GM21390 (cell line): ENCODE data around the gene C17orf50.
"Not testable (repeated sequence)": the region's sequence is repeated elsewhere in the genome, so short reads cannot be mapped to it uniquely, and the experiment has no call there.

Source experiments
- ATAC-seq: cut with Tn5 transposase; IDR thresholded peaks from one replicate; pipeline ENCODE4 v1.9.1; 2021; ENCODE audit not compliant: unreplicated experiment

C17orf50 gene

DNA sequence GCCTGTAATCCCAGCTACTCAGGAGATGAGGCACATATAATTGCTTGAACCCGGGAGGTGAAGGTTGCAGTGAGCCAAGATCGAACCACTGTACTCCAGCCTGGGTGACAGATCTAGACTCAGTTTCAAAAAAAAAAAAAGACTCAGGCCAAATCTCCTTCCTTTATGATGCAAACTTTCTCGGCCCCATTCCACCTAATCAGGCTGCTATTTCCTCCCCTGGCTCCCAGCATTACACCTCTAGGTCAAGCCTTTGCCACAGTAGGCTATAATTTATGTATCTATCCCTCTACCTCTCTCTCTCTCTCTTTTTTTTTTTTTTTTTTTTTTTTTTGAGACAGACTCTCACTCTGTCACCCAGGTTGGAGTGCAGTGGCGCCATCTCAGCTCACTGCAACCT is 9.1 kb upstream of the C17orf50 start:
- ATAC-seq, result not testable (repeated sequence)

DNA sequence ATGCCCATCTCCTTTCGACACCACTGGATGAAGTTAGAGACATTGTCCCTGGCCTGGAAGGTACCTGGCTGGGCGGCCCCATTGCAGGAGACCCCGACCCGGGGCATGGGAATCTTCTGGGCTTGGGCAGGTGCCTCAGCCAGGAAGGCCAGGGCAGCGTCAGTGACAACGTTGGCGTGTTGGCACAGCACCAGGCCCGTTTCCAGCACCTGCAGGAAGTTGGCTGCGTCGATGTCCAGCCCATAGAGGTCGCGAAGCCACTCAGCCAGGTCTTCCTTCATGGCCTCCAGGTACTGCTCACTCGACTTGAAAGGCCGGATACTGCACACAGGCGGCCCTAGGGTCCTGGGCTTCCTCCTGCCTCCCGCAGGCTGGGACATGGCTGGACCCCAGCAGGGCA is 8.2 kb upstream of the C17orf50 start:
- no peak for ATAC-seq

DNA sequence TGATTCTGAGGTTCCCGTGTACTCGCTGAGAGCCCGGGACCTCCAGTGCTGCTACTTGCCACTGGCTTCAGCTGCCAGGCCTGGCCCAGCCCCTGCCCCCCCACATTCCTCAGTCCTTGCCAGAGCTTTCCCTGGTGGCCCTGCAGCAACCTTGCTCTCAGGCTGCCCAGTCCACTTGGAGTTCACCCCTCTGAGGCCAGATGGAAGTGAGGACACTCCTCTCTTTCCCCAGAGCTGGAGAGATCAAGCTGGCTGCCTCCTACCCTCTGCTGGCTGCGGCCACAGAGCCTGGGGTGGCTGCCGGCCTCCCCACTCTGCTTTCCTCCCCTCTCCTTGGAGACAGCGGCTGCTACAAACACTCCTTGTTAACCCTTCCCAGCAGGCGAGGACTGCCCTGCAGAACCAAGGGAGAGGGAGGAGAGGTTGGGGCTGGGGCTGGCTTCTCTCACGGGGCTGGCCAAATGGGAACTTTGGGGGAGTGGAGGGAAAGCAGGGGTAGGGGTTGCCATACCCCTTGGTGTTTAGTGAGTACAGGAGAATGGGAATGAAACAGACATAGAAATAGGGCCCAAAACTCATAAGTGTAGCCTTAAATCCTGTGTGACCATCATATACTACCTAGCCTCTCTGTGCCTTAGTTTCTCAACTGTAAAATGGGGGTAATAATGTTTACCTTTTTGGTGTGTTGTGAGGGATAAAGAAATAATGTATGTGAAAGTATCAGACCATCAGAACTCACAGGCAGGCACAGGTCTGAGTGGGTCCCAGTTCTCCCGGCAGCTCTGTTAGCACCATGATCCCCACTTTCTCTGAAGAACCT is 7.5 kb upstream of the C17orf50 start, which contains the start of gene GAS2L2:
GAS2L2 (minus strand) TSS at position 295 of the 820 bp plus-strand sequence. CDS start 389 bp downstream, outside the sequence.
- ATAC-seq, result no peak

DNA sequence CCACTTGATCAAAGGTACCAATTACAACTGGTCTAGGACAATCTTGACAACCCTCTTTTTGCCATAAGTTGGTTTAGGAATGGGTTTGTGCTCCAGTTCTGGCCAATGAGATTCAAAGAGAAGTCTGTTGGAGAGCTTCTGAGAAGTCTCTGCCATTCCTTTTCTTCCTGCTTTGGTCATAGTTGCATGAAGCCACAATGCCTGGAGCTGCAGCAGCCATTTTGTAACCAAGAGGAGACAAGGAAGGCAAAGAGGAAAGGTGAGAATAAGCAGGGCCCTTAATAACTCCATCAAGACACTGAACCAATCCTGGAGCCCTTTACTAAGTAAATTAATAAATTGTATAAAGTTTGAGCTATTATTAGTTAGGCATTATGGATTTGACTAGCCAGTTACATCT is 3.4 kb upstream of the C17orf50 start:
- ATAC-seq, result no peak

DNA sequence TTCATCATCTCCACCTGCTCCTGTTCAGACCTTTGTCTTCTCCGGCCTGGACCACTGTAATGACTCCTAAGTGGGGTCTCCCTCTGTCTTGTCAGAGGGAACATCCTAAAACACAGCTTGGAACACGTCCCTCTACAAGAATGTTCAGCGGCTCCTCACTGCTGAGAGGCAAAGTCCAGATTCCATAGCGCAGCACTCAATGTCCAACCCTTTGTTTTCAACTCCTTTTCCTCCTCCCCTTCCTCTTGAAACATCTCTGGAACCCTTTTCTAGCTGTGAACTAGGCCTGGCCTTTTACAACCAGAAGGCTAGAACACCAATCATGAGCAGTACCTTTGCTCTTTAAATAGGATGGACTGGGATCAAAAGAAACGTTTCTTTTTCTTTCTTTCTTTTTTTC is 914 bp downstream of the C17orf50 start:
- no peak for ATAC-seq

DNA sequence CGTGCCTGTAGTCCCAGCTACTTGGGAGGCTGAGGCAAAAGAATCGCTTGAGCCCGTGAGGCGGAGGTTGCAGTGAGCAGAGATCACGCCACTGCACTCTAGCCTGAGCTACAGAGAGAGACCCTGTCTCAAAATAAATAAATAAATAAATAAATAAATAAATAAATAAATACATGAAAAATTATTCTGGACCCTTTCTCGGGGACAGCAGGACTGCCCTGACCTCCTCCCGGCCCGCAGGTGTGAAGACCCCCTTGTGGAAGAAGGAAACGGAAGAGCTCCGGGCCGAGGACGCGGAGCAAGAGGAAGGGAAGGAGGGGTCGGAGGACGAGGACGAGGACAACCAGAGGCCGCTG is 3.1 kb downstream of the C17orf50 start:
- ATAC-seq, result no peak

DNA sequence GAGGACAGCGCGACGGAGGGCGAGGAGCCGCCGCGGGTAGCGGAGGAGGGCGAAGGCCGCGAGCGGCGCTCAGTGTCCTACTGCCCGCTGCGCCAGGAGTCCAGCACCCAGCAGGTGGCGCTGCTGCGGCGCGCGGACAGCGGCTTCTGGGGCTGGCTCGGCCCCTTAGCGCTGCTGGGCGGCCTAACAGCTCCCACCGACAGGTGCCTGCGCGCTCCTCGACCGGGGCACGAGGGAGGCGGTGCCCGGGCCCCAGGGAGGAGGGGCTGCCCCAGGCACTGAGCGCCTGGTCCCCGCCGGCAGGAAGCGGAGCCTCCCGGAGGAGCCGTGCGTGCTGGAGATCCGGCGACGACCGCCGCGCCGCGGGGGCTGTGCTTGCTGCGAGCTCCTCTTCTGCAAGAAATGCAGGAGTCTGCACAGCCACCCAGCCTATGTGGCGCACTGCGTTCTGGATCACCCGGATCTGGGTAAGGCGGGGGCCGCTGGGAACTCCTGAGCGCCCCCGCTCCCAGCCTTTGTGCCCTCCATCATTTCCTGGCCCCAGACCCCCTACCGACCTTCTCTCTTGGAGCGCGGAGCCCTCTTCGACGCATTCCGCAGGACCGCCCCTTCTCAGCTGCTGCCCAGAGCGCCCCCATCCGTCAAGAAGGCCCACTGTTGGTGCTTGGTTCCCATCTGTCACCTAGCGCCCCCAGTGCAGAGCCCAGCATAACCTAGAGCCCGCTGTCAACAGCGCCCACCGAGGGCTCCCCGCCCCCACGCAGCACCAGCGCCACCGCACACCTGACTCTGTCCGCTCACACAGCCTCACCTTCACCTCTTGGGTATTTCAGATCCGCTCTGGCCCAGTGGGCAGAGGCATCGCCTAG is 3.7 kb downstream of the C17orf50 start:
- peak; percentile 84 for ATAC-seq

DNA sequence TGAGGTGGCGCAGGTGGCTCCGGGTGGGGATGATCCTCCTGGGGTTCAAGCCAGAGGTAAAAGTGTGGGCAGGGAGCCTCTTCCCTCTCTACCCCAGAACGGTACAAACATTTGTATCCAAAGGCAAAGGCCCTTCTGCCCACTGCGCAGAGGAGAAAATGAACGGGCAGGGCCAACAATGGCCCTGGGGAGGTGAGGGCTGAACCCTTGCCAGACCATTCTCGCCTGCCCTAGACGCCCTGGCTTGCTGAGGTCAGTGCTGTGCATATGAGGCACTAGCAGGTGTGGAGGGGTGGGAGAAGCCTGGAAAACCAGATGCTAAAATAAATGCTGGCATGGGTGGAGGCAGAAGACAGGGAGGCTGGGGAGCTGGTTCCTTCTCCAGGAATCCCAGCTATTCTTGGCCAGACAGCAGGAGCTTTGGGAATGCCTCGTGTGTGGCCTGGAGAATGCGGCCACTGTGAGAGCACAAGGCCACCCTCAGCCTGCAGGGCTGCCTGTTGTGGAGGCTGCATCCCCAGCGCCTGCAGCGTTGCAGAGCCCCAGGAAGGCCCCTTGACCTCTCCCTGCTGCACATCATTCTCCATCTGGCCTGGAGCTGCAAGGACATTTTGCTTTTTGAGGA is 4.5 kb downstream of the C17orf50 start:
- ATAC-seq, result no peak

DNA sequence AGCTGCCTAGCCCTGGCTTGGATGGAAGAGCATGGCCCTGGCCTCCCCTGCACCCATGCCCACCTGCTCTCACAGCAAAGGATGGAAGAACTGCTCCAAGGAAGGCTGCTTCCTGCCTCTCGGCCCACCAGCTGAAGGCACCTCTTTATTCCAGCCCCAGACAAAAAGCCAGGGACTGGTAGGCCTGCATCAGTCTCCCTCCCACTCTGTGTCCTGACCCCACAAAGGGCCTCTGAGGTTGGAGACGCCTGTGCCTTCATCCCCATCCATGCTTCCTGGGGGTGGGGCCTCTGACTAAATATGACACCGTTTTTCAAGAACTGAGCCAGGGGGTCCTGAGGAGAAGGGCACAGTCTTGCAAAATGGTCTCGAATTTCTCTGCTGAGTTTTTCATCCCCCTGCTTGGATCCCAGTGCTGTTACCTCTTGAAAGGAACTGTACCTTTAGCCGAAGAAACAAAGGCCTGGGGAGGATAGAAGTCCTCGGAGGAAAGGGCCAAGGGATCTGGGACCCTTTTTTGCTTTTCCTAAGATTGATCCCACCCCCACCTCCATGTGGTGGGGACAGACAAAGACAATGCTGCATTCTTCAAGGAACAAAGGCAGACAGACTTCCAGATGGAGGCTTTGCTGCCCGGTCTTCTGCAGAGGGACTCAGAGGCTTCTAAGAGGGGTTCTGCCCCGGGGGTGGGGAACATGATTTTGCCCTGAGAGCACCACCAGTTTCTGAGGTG is 5.2 kb downstream of the C17orf50 start:
- no peak for ATAC-seq

DNA sequence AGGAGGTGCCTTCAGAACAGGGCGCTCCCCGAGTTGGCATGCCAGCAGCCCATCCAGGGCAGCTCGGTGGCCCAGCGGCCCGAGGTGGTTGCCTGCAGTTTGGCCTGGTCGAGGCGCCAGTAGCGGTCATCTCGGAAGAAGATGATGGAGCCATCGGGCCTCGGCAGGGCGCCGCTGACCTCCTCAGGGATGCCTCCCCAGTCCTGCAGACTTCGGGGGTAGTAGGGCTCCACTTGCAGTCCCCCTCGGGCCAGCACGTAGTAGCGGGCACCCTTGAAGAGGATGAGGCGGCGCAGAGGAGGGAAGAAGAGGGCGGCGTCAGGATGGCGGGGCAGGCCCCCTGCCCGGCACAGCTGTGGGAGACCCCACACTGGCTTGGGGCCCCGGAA is 5.8 kb downstream of the C17orf50 start:
- no peak for ATAC-seq

DNA sequence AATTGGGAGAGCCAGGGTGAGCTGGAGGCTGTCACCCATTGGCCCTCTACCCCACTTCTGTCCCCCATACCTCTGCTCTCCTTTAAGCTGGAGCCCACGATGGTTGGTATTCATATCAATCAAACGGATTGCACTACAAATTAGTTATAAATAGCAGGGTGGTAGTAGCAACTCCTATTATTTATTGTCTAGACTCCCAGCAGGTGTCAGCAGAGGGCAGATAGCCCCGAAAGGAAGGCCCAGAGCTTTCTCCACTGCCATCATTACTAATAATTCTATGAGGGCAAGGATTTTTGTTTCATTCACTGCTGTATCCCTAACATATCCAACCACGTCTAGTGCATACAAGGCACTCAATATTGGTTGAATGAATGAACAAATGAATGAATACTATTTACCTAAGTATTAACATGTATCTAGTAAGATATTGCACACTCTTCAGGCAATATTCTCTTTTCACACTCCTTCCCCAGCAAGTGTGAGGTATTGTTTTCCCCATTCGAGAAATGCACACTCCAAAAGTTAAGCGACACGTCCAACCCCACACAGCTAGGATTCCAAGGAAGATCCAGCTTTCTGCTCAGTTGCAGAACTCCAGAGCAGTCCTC is 6.3 kb downstream of the C17orf50 start:
- ATAC-seq, result no peak

DNA sequence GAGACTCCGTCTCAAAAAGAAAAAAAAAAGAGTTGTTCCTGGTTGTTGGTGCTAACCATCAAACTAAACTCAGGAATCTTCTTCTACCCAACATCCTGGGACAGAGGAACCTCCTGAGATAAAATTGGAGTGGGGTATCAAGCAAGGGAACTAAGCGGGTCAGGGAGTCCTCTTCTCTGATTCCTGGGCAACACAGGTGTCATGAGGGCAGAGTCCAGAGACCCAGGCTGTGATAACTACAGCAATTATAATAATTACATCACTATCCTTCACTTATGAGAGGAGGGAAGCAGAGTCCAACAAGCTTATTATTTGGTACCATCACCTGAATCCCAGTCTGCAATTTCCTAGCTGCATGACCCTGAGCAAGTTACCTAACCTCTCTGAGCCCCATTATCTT is 8.1 kb downstream of the C17orf50 start:
- no peak for ATAC-seq

DNA sequence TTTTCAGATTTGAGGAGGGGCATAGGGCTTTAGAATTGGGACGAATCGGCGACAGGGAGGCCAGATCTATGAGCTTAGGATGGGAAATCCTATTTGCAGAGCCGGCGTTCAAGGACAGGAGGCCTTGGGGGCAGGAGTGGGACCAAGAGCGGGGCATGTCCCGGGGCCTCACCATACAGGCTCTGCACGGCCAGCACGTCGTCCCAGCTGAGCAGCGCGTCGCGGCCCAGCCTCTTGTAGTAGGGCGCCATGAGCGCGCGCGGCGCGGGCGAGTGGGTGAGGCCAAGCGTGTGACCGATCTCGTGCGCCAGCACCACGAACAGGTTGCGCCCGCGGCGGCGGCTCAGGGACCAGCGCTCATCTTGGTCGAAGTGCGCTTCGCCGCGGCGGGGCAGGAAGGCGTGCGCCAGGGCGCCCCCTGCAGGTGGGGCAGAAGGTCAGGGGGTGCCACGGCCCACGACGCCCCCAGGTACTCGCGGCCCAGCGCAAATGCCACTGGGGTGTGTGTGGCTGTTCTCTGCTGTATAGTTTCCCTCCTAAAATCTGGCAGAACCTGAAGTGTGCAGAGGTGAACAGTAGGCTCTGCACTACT is 9.3 kb downstream of the C17orf50 start:
- ATAC-seq, result no peak

DNA sequence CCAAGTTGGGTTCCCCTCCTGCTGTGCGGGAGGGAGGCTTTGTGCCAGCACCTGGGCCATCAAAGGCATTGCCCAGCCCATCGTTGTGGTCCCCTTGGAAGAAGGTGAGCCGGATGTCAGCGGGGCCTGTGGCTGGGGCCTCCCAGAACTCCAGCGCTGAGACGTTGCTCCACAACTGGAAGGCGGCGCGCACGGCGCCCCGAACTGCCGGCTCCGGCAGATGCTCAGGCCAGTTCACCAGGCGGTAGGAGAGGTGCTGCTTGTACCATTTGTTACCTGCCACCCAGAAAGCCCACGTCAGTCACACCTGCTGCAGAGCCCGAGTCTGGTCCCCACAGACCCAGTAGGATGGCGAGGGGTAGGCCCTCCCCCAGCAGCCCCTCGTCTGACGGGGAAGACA is 12.4 kb downstream of the C17orf50 start:
- ATAC-seq, result no peak

DNA sequence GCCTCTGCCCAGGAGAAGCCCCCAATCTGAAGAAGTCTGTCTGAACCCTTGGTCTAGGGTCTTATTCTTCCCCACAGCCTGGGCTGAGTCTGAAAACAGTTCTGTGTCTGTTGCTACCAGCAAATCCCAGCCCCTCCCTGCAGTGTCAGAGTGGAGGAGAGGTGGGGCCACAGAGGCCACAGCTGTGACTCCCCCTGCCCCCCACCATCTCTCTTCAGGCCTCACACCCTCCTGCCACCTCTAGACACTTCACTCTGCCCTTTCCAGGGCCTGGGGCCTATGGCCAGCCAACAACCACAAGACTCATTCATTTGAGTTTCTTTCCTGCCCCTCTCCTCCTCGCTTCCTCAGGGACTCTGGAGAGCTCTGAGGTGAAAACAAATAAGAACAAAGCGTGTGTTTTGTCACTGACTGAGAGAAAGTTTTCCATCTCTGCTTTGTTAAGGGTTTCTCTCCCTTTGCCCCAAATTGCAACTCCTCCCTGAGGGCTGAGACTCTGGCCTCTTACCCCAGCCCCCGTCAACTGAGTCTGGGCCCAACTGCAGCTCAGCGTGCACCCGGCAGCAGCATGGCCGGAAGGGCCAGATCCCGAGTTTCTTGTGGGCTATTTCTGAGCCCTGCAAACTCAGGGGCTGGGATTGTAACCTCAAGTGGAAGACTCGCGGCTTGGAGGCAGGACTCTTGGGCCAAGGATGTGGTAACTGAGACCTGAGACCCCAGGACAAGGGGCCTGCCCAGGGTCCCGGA is 13.2 kb downstream of the C17orf50 start:
- no peak for ATAC-seq

DNA sequence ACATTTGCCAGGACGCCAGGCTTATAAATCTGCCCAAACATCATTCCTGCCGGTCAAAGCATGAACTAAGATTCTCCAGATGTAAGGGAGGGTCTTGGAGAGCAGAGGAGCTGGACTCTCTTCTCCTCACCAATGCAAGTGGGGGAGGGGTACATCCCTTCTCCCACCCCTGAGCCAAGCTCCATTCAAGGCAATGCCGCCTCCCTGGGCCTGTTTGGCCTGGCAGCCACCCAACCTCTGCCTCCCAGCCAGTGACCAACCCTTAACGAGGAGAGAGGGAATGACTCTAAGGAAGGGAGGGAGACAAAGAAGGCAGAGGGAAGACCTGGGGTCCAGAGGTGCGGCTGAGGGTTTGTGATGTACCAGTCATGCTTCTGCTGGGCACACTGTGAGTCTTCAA is 13.8 kb downstream of the C17orf50 start:
- no peak for ATAC-seq

DNA sequence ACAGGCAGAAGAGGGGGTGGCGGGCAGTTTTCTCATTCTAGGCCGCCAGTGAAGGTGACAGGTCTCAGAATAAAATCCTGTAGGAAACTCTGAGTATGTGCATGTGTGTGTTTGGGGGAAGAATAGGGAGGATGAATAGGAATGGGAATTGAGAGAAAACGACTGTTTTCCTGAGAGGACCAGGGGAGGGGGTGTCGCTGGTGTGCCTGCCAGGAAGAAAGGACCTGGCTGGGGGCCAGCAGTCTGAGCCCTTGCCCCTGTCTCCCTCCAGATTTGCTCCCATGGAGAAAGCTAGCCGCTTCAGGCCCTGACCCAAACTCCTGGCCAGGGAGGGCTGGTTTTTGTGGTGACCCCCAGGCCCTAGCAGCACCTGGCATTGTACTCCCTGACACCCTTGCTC is 14.4 kb downstream of the C17orf50 start:
- ATAC-seq, result no peak

DNA sequence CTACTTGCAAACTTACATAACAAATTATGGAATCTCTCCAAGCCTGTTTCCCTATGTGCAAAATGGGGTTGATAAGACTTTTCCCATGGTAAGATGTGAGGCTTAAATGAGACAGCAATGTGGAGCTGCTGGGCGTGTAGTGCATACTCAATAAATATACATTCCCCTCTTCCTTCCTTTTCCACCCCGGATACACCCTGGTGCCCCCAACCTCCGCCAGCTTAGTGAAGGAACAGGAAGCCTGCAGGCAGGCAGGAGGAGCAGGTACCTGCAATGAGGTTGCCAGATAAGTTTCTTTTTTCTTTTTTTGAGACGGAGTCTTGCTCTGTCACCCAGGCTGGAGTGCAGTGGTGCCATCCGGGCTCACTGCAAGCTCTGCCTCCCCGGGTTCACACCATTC is 14.9 kb downstream of the C17orf50 start:
- no peak for ATAC-seq

DNA sequence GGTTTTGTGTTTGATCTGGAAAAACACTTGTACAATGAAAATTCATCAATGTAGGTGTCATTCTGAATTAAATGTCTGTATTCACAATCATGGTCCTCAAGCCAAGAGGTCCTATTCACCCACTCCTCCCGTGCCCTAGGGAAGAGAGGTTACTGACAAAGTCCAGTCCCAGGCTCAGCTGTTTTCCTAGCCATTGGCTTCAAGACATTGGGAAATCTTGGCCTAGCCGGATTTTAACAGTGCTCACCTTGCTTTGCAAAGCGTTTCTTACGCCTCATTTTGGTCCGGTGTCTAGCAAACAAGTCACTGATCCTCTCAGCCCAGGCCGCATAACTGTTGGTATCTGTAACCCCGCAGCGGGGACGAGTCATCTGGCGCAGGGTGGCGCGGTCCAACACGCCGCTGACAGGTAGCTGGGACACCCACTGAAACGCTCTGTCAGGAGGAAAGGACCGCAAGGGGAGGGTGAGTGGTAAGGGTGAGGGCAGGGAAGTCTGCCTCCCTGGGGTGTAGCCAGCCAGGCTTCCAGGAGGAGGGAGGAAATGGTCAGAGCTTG is 18.0 kb downstream of the C17orf50 start:
- no peak for ATAC-seq
